ENCODE measurements around the gene DSCAML1. TPM values are rescaled to one million over a fixed set of nuclear protein-coding genes. Genes with fewer than 3 reads are reported as not detected.

The DSCAML1 gene
- total RNA-seq, 1 donor from 2014 or later, result not detected

DNA sequence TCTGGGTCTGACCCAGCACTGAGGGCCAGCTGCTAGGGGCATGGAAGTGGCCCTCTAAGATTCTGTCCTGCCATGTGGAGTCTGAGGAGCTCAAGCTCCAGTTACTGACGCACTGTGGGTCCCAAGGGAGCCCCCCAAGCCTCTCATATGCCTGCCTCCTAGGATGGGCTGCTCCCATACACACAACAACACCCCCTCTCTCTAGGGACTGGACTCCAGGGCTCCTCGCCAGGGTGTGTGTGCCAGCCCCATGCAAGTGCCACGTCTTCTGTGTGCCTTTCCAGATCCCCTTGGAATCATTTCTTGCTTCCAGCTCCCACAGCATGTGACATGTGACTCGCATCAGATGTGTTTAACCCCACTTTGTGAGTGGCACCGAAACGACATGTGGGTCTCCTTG is 234.9 kb downstream of the DSCAML1 start:
- intact Hi-C loops (cut with DNase I), result no loop called here
- Histone ChIP-seq H3K36me3 (no peaks in the 10 kb centered on the region), H3K27ac (no peak overlapping the region), H3K27me3 (no peaks in the 10 kb centered on the region), H3K4me1 (no peaks in the 10 kb centered on the region), H3K9me3 (no peaks in the 10 kb centered on the region), H3K4me3 (no peak overlapping the region)
- no peak for DNase-seq (ENCODE audit: low spot score in 2 of 2)
- TF ChIP-seq, protein P1, sequence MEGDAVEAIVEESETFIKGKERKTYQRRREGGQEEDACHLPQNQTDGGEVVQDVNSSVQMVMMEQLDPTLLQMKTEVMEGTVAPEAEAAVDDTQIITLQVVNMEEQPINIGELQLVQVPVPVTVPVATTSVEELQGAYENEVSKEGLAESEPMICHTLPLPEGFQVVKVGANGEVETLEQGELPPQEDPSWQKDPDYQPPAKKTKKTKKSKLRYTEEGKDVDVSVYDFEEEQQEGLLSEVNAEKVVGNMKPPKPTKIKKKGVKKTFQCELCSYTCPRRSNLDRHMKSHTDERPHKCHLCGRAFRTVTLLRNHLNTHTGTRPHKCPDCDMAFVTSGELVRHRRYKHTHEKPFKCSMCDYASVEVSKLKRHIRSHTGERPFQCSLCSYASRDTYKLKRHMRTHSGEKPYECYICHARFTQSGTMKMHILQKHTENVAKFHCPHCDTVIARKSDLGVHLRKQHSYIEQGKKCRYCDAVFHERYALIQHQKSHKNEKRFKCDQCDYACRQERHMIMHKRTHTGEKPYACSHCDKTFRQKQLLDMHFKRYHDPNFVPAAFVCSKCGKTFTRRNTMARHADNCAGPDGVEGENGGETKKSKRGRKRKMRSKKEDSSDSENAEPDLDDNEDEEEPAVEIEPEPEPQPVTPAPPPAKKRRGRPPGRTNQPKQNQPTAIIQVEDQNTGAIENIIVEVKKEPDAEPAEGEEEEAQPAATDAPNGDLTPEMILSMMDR (IDR thresholded peaks at IDR 0.05), result no peak

DNA sequence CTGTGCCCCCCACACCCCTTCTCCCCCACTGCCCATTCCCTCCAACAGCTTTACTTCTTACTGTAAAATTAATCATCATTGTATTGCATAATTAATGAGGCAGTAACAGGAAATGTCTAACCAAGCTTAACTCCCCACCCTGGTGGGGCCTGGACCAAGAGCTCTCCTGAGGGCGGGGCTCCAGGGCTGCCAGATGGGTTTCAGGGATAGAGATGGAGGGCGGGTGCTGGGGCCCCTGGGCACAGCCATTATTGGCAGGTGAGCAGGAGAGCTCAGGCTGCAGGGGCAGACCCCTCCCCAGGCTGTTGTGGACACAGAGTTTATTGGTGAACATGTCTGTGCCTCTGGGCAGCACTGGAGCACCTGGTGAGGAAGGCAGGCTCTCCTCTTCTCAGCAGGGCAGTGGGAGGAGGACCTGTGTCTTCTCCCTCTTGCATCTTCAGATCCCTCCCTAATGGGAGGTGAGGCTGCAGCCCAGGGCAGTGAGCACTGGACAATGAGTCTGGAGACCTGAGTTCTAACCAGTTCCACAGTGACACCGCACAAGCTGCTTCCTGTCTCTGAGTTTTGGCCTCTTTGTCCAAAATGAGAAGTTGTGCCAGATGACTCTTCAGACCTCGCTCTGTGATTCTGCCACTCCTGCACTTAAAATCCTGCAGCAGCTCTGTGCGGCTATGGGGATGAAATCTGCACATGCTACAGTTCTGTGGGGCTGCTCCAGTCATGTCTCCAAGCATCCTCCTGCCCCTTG is 236.1 kb downstream of the DSCAML1 start:
- intact Hi-C loops (cut with DNase I), result no loop called here
- Histone ChIP-seq H3K4me1 (no peaks in the 10 kb centered on the region), H3K9me3 (no peaks in the 10 kb centered on the region), H3K27me3 (no peaks in the 10 kb centered on the region), H3K27ac (no peak overlapping the region), H3K4me3 (no peak overlapping the region), H3K36me3 (no peaks in the 10 kb centered on the region)
- no peak for DNase-seq (ENCODE audit: low spot score in 2 of 2)
- TF ChIP-seq, protein P1 (IDR thresholded peaks at IDR 0.05), result no peak

DNA sequence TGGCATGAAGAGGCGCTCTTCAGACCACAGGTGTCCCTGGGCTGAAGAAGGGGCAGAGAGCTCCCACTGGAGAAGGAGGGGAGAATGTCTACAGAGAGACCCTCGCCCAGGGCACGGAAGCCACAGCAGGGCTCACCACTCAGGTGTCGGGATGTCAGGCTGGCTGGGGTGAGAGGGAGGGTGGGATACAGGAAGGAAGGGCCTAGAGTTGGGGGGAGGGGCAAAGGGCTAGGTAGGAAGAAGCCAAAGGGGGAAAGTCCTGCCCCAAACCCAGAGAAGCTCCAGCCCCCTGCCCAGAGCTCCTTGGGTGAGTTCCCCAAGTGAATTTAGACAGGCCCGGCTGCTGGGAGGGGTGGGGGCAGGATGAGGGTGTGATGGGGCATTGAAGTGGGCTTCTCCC is 237.3 kb downstream of the DSCAML1 start:
- TF ChIP-seq, protein P1 (IDR thresholded peaks at IDR 0.05), result no peak
- Histone ChIP-seq H3K27ac (no peak overlapping the region), H3K27me3 (no peaks in the 10 kb centered on the region), H3K4me1 (no peaks in the 10 kb centered on the region), H3K4me3 (no peak overlapping the region), H3K36me3 (no peaks in the 10 kb centered on the region), H3K9me3 (no peaks in the 10 kb centered on the region)
- intact Hi-C loops (cut with DNase I), result no loop called here
- DNase-seq (ENCODE audit: low spot score in 2 of 2), result no peak

DNA sequence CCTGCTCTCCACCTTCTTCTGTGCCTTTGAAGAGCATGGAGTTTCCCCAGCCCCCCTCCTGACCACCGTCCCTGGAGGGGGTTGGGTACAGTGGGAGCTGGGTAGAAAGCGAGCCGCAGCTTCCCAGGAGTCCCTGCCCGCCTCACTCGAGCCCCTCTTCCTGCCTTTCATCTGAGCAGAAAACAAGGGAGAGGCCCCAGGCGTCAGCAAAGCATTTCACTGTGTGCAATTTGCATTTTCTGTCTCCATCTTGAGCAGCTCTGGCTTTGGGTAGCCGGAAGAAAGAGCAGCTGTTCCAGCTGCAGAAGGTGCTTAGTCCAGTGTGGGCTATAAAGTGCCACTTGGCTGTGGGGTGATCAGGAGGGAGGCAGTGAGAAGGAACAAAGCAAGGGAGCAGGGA is 239.7 kb downstream of the DSCAML1 start:
- H3K36me3 ChIP-seq, result no peaks in the 10 kb centered on the region
- DNase-seq (ENCODE audit: low spot score in 2 of 2), result no peak
- intact Hi-C loops (cut with DNase I), result no loop called here

DNA sequence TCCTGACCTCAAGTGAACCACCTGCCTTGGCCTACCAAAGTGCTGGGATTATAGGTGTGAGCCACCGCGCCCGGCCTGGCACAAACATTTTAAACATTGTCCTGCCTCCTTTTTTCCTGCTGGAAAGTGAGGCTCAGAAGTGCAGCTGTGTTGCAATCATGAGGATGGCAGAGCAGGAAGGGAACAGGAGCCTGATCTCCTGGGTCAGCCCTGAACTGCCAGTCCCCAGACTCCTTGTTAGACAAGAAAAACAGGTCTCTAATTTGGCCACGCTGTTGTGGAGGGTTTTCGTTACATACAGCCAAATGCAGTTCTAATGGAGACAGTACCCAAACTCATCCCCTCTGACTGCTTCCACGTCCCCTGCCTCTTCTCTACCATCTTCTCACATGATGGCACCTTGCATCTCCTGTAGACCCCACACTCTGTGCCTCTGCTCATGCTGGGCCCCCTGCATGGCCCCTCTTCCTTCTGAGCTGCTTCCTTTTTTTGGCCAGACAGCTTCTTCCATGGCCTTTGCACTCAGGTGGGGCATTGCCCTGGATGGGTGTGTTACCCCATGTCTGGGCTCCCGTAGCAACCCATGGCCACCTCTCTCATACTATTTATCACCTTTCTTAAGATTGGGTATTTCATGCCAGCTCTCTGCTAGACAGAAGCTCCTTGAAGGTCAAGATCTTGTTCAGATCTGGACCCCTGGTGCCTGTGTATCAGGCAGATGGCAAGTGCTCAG is 242.2 kb downstream of the DSCAML1 start:
- TF ChIP-seq, protein P1 (IDR thresholded peaks at IDR 0.05), result no peak
- H3K4me3 ChIP-seq, result no peak overlapping the region
- H3K27ac ChIP-seq, result no peak overlapping the region
- intact Hi-C loops (cut with DNase I), result no loop called here
- H3K9me3 ChIP-seq, result no peaks in the 10 kb centered on the region
- no peak for DNase-seq (ENCODE audit: low spot score in 2 of 2)
- no peaks in the 10 kb centered on the region for H3K27me3 ChIP-seq
- no peaks in the 10 kb centered on the region for H3K36me3 ChIP-seq
- no peaks in the 10 kb centered on the region for H3K4me1 ChIP-seq

More for the DNA sequence above, 239.7 kb downstream of the DSCAML1 start:
- no peaks in the 10 kb centered on the region for H3K27me3 ChIP-seq
- H3K4me3 ChIP-seq, result no peak overlapping the region
- TF ChIP-seq, protein P1 (IDR thresholded peaks at IDR 0.05), result no peak
- no peak overlapping the region for H3K27ac ChIP-seq
- no peaks in the 10 kb centered on the region for H3K4me1 ChIP-seq
- H3K9me3 ChIP-seq, result no peaks in the 10 kb centered on the region

All from ascending aorta (tissue), 2 donors.